ENCODE results near the gene CEACAM4. TPM values are rescaled to one million over a fixed set of nuclear protein-coding genes. Genes with fewer than 3 reads are reported as not detected.
"Not testable (repeated sequence)": the region's sequence is repeated elsewhere in the genome, so short reads cannot be mapped to it uniquely, and the experiment has no call there.

The CEACAM4 gene
- total and polyA plus RNA-seq, 2 donors (not counting 1 experiment from before 2014, with no cell fraction given), result 0.34 TPM; not detected in 1

GRCh38 chr19:41584260-41584810 lies 42.5 kb downstream of the CEACAM4 start:
- peaks cover 5 to 62% of the 10 kb centered on the region in 2 experiments for H3K36me3 ChIP-seq (replicated peaks in 1 of 2; ENCODE audit: control extremely low read depth in 1 of 2, control insufficient read depth in 1 of 2, extremely low read depth in 1 of 2, insufficient read depth in 2 of 2, low read length in 1 of 2)
- peaks cover 0 to 22% (median 21%) of the 10 kb centered on the region in 3 donors for H3K9me3 ChIP-seq (ENCODE audit: control extremely low read depth in 1 of 3, control insufficient read depth in 2 of 3, insufficient read depth in 1 of 3, low read length in 2 of 3)
- no peak overlapping the region for H3K4me3 Mint-ChIP-seq

GRCh38 chr19:41582577-41583182 lies 44.2 kb downstream of the CEACAM4 start:
- H2AFZ ChIP-seq (ENCODE audit: insufficient read depth, low read depth, low read length, poor library complexity, severe bottlenecking); DNase-seq; H3K27me3 Mint-ChIP-seq; H3K27ac ChIP-seq (ENCODE audit: low read length in 2 of 2); intact Hi-C loops (cut with micrococcal nuclease); H3K27ac Mint-ChIP-seq; H3K4me3 ChIP-seq (ENCODE audit: control extremely low read depth in 1 of 5, extremely low read depth in 1 of 5, insufficient read depth in 1 of 5, low read depth in 2 of 5, low read length in 4 of 5); H4K20me1 ChIP-seq (ENCODE audit: control insufficient read depth, insufficient read depth, low read length, poor library complexity, severe bottlenecking); H3K4me2 ChIP-seq (replicated peaks; ENCODE audit: low read depth, low read length, poor library complexity, severe bottlenecking); H3K27me3 ChIP-seq (replicated peaks in 1 of 4; ENCODE audit: control extremely low read depth in 1 of 4, control insufficient read depth in 3 of 4, insufficient read depth in 4 of 4, low read length in 3 of 4); H3K9me3 Mint-ChIP-seq (ENCODE audit: insufficient read depth); ATAC-seq (ENCODE audit: low read depth); H3K4me3 Mint-ChIP-seq; H3K4me1 Mint-ChIP-seq; H3K9ac ChIP-seq (ENCODE audit: low read length); H3K4me1 ChIP-seq (ENCODE audit: control insufficient read depth in 2 of 2, insufficient read depth in 2 of 2, low read length in 2 of 2): not testable (repeated sequence)
- 100% methylated on average over 1 of the region's 1 CpG for WGBS (ENCODE audit: insufficient coverage)
- Histone ChIP-seq H3K36me3 (replicated peaks in 1 of 2; ENCODE audit: control extremely low read depth in 1 of 2, control insufficient read depth in 1 of 2, extremely low read depth in 1 of 2, insufficient read depth in 2 of 2, low read length in 1 of 2) (peaks cover 6 to 68% of the 10 kb centered on the region in 2 experiments), H3K79me2 (ENCODE audit: control insufficient read depth, insufficient read depth, low read length) (peaks cover 26% of the 10 kb centered on the region), H3K9me3 (ENCODE audit: control extremely low read depth in 1 of 3, control insufficient read depth in 2 of 3, insufficient read depth in 1 of 3, low read length in 2 of 3) (peaks cover 0 to 22% (median 21%) of the 10 kb centered on the region in 3 donors)
- CTCF ChIA-PET, result interaction anchor here (1.0 kb wide), 1 partner anchor 19 kb away, joined by 3 read pairs; no protein-coding TSS in a partner anchor
- POLR2A ChIA-PET, result interaction anchor here (0.6 kb wide), 1 partner anchor 133 kb away, joined by 5 read pairs; no protein-coding TSS in a partner anchor

More at GRCh38 chr19:41584260-41584810, 42.5 kb downstream of the CEACAM4 start:
- Histone ChIP-seq H2AFZ (ENCODE audit: insufficient read depth, low read depth, low read length, poor library complexity, severe bottlenecking) (no peak overlapping the region), H3K4me2 (replicated peaks; ENCODE audit: low read depth, low read length, poor library complexity, severe bottlenecking) (no peak overlapping the region), H3K9ac (ENCODE audit: low read length) (no peak overlapping the region), H3K27me3 (replicated peaks in 1 of 4; ENCODE audit: control extremely low read depth in 1 of 4, control insufficient read depth in 3 of 4, insufficient read depth in 4 of 4, low read length in 3 of 4) (no peaks in the 10 kb centered on the region), H3K4me1 (ENCODE audit: control insufficient read depth in 2 of 2, insufficient read depth in 2 of 2, low read length in 2 of 2) (no peaks in the 10 kb centered on the region), H4K20me1 (ENCODE audit: control insufficient read depth, insufficient read depth, low read length, poor library complexity, severe bottlenecking) (no peaks in the 10 kb centered on the region), H3K4me3 (ENCODE audit: control extremely low read depth in 1 of 5, extremely low read depth in 1 of 5, insufficient read depth in 1 of 5, low read depth in 2 of 5, low read length in 4 of 5) (no peak overlapping the region), H3K79me2 (ENCODE audit: control insufficient read depth, insufficient read depth, low read length) (peaks cover 12% of the 10 kb centered on the region), H3K27ac (ENCODE audit: low read length in 2 of 2) (no peak overlapping the region)
- POLR2A ChIA-PET, result no interaction called here
- DNase-seq (no peak), ATAC-seq (ENCODE audit: low read depth) (no peak)
- CTCF ChIA-PET, result interaction anchor here (1.0 kb wide), 1 partner anchor 13 kb away, joined by 5 read pairs; no protein-coding TSS in a partner anchor
- no peak overlapping the region for H3K27ac Mint-ChIP-seq
- intact Hi-C loops (cut with micrococcal nuclease), result no loop called here
- peaks cover 5% of the 10 kb centered on the region for H3K9me3 Mint-ChIP-seq (ENCODE audit: insufficient read depth)
- no peaks in the 10 kb centered on the region for H3K27me3 Mint-ChIP-seq
- 100% methylated on average over 5 of the region's 6 CpGs for WGBS (ENCODE audit: insufficient coverage)
- no peak for TF ChIP-seq CTCF (IDR thresholded peaks at IDR 0.05)
- no peak for TF ChIP-seq EZH2 (IDR thresholded peaks at IDR 0.05; ENCODE audit: borderline replicate concordance, insufficient read depth, low read depth, low read length, poor library complexity, severe bottlenecking)
- H3K4me1 Mint-ChIP-seq, result peaks cover 2% of the 10 kb centered on the region

GRCh38 chr19:41581068-41581467 lies 45.8 kb downstream of the CEACAM4 start:
- H3K27me3 Mint-ChIP-seq; H4K20me1 ChIP-seq (ENCODE audit: control insufficient read depth, insufficient read depth, low read length, poor library complexity, severe bottlenecking); DNase-seq; H3K9me3 Mint-ChIP-seq (ENCODE audit: insufficient read depth); POLR2A ChIA-PET; H3K4me3 Mint-ChIP-seq; intact Hi-C loops (cut with micrococcal nuclease); H2AFZ ChIP-seq (ENCODE audit: insufficient read depth, low read depth, low read length, poor library complexity, severe bottlenecking); H3K4me2 ChIP-seq (replicated peaks; ENCODE audit: low read depth, low read length, poor library complexity, severe bottlenecking); ATAC-seq (ENCODE audit: low read depth); H3K4me3 ChIP-seq (ENCODE audit: control extremely low read depth in 1 of 5, extremely low read depth in 1 of 5, insufficient read depth in 1 of 5, low read depth in 2 of 5, low read length in 4 of 5); H3K27ac Mint-ChIP-seq; H3K27me3 ChIP-seq (replicated peaks in 1 of 4; ENCODE audit: control extremely low read depth in 1 of 4, control insufficient read depth in 3 of 4, insufficient read depth in 4 of 4, low read length in 3 of 4); H3K27ac ChIP-seq (ENCODE audit: low read length in 2 of 2); H3K9ac ChIP-seq (ENCODE audit: low read length): not testable (repeated sequence)
- CTCF ChIA-PET, result interaction anchor here (1.2 to 3.5 kb wide), 4 partner anchors 11 to 132 kb away, joined by 3 to 17 read pairs (median 6); no protein-coding TSS in a partner anchor
- peaks cover 11 to 13% of the 10 kb centered on the region in 2 donors for H3K4me1 ChIP-seq (ENCODE audit: control insufficient read depth in 2 of 2, insufficient read depth in 2 of 2, low read length in 2 of 2)
- peaks cover 16% of the 10 kb centered on the region for H3K4me1 Mint-ChIP-seq
- 93% methylated on average over 3 of the region's 4 CpGs for whole genome bisulfite sequencing (ENCODE audit: insufficient coverage)
- H3K36me3 ChIP-seq (replicated peaks in 1 of 2; ENCODE audit: control extremely low read depth in 1 of 2, control insufficient read depth in 1 of 2, extremely low read depth in 1 of 2, insufficient read depth in 2 of 2, low read length in 1 of 2), result peaks cover 6 to 60% of the 10 kb centered on the region in 2 experiments
- H3K9me3 ChIP-seq (ENCODE audit: control extremely low read depth in 1 of 3, control insufficient read depth in 2 of 3, insufficient read depth in 1 of 3, low read length in 2 of 3), result peaks cover 0 to 22% (median 21%) of the 10 kb centered on the region in 3 donors
- H3K79me2 ChIP-seq (ENCODE audit: control insufficient read depth, insufficient read depth, low read length), result peaks cover 42% of the 10 kb centered on the region

Data from B cell (primary cell).